GM12891 (cell line): ENCODE measurements around the gene MYL5.

Source experiments
- PAX5 ChIP-seq: IDR thresholded peaks from 2 replicates; pipeline ENCODE4 v1.6.1; 2011; ENCODE audit warnings: low read length, moderate library complexity, mild to moderate bottlenecking; ENCODE audit not compliant: insufficient read depth, severe bottlenecking
- POLR2A ChIP-seq: IDR thresholded peaks from 2 replicates; pipeline ENCODE4 v1.6.1; 2011; ENCODE audit warnings: low read depth, low read length, control low read depth
- POLR2AphosphoS5 ChIP-seq: IDR thresholded peaks from 2 replicates; pipeline ENCODE4 v1.6.1; 2011; ENCODE audit warnings: low read depth, low read length, control low read depth
- POU2F2 ChIP-seq: IDR thresholded peaks from 2 replicates; pipeline ENCODE4 v1.6.1; 2011; ENCODE audit warnings: low read depth, mild to moderate bottlenecking, control low read depth, low read length, moderate library complexity
- SPI1 ChIP-seq: IDR thresholded peaks from 2 replicates; pipeline ENCODE4 v1.6.1; 2011; ENCODE audit warnings: low read depth, low read length, control low read depth
- TAF1 ChIP-seq: IDR thresholded peaks from 2 replicates; pipeline ENCODE4 v1.6.1; 2011; ENCODE audit warnings: low read depth, low read length, control low read depth

DNA sequence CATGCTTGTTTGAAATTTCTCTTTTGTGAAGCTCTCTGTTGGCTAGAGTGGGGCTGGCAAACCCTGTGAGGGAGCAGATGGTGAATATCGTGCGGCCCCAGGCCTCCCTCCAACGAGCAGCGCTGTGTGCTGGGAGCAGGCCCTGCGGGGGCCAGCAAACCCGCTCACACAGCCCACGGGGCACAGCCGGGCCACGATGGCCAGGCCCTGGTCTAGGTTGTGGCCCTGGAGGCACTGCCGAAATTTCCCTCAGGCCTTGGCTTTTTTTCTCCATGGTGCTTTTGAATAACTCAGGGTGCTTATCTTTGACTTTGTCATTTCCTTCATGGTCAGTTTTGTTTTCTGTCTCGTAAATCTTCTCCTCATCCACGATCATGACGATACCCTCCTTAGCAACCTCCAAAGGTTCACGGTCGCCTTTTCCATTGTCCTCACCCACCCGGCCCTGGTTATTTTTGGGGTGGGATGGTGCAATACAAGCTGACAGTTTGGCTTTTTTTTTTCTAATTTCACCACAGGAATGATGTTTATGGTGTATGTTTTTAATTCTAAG is 52.0 kb downstream of the MYL5 start:
- TF ChIP-seq SPI1, result no peak
- TF ChIP-seq POLR2AphosphoS5, result no peak
- no peak for TF ChIP-seq POLR2A
- TF ChIP-seq POU2F2, result no peak
- TF ChIP-seq TAF1, result no peak
- no peak for TF ChIP-seq PAX5
